CD14-positive monocyte (primary cell): ENCODE measurements around the gene KCNAB1. TPM values are rescaled to one million over a fixed set of nuclear protein-coding genes. Genes with fewer than 3 reads are reported as not detected.

Experiments used
- DNase-seq, 3 donors: peaks; one replicate each; pipeline ENCODE4 v3.0.0-alpha.2; 2011 to 2022
- H2AFZ ChIP-seq: 2 replicates; pipeline ENCODE4 v1.6.0; 2012; ENCODE audit warnings: mild to moderate bottlenecking, low read depth, low read length, inconsistent platforms; ENCODE audit not compliant: insufficient read depth, poor library complexity, severe bottlenecking
- H3K27ac ChIP-seq, 2 donors: 1 replicate in 1 of 2; 2 replicates in 1 of 2; pipeline ENCODE4 v1.5.1; 2012 to 2013; ENCODE audit warnings: low read length in 2 of 2, control low read depth in 1 of 2, inconsistent platforms in 1 of 2, low read depth in 1 of 2, mild to moderate bottlenecking in 1 of 2
- H3K27me3 ChIP-seq, 2 donors: one replicate each; pipeline versions ENCODE4 v1.6.0 to v1.6.1; 2011 to 2013; ENCODE audit warnings: low read length in 2 of 2; ENCODE audit not compliant: control insufficient read depth in 2 of 2, insufficient read depth in 2 of 2
- H3K36me3 ChIP-seq, 2 donors: replicated peaks in 1 of 2; 1 replicate in 1 of 2; 2 replicates in 1 of 2; pipeline versions ENCODE4 v1.5.1 to v1.6.1; 2012 to 2013; ENCODE audit warnings: low read length in 2 of 2, control low read depth in 1 of 2, inconsistent platforms in 1 of 2, mild to moderate bottlenecking in 1 of 2; ENCODE audit not compliant: insufficient read depth in 2 of 2, control insufficient read depth in 1 of 2
- H3K4me1 ChIP-seq, 2 donors: 1 replicate in 1 of 2; 2 replicates in 1 of 2; pipeline versions ENCODE4 v1.5.1 to v1.6.1; 2012 to 2013; ENCODE audit warnings: low read length in 2 of 2, control low read depth in 1 of 2, inconsistent platforms in 1 of 2, mild to moderate bottlenecking in 1 of 2, moderate library complexity in 1 of 2; ENCODE audit not compliant: insufficient read depth in 2 of 2, control insufficient read depth in 1 of 2
- H3K4me2 ChIP-seq: replicated peaks from 2 replicates; pipeline ENCODE3; 2012; ENCODE audit warnings: low read length, moderate library complexity, mild to moderate bottlenecking; ENCODE audit not compliant: poor library complexity, severe bottlenecking; ENCODE audit errors: extremely low read depth
- H3K4me3 ChIP-seq, 3 experiments: fragments of 200-600 bp in 1 of 3; sonication (generic) in 1 of 3; replicated peaks in 1 of 3; 1 replicate in 2 of 3; 2 replicates in 1 of 3; pipeline ENCODE4 v1.5.1; 2011 to 2013; ENCODE audit warnings: low read length in 3 of 3, mild to moderate bottlenecking in 3 of 3, control low read depth in 2 of 3, low read depth in 2 of 3, inconsistent platforms in 1 of 3, moderate library complexity in 1 of 3
- H3K79me2 ChIP-seq: 2 replicates; pipeline ENCODE4 v1.6.0; 2012; ENCODE audit warnings: mild to moderate bottlenecking, control low read depth, inconsistent platforms, low read length, moderate library complexity; ENCODE audit not compliant: insufficient read depth
- H3K9ac ChIP-seq: 2 replicates; pipeline ENCODE4 v1.6.0; 2017; ENCODE audit warnings: low read length, mild to moderate bottlenecking; ENCODE audit not compliant: insufficient read depth, poor library complexity, severe bottlenecking
- H3K9me3 ChIP-seq, 2 donors: replicated peaks in 1 of 2; 1 replicate in 1 of 2; 2 replicates in 1 of 2; pipeline versions ENCODE4 v1.5.1 to v1.6.1; 2012 to 2013; ENCODE audit warnings: low read length in 2 of 2, control low read depth in 1 of 2; ENCODE audit not compliant: control insufficient read depth in 1 of 2, insufficient read depth in 1 of 2
- H4K20me1 ChIP-seq: 2 replicates; pipeline ENCODE4 v1.6.0; 2012; ENCODE audit warnings: mild to moderate bottlenecking, low read length, control low read depth, moderate library complexity; ENCODE audit not compliant: insufficient read depth
- H3K27ac Mint-ChIP-seq, 7 donors: one replicate each; pipeline ENCODE4 v1.8.0; 2020; ENCODE audit warnings: mild to moderate bottlenecking in 7 of 7, mixed read lengths in 7 of 7, moderate library complexity in 6 of 7, inconsistent platforms in 2 of 7
- H3K27me3 Mint-ChIP-seq, 3 donors: one replicate each; pipeline ENCODE4 v1.8.0; 2021 to 2022; ENCODE audit warnings: low read depth in 3 of 3, mild to moderate bottlenecking in 3 of 3, mixed read lengths in 3 of 3, moderate library complexity in 3 of 3, inconsistent platforms in 1 of 3
- H3K36me3 Mint-ChIP-seq, 2 donors: one replicate each; pipeline ENCODE4 v1.8.0; 2020; ENCODE audit warnings: mixed read lengths in 2 of 2, inconsistent platforms in 1 of 2, mild to moderate bottlenecking in 1 of 2
- H3K4me1 Mint-ChIP-seq: one replicate; pipeline ENCODE4 v1.8.0; 2020; ENCODE audit warnings: mild to moderate bottlenecking, mixed read lengths
- H3K4me3 Mint-ChIP-seq, 2 donors: one replicate each; pipeline ENCODE4 v1.8.0; 2020; ENCODE audit warnings: mild to moderate bottlenecking in 2 of 2, mixed read lengths in 2 of 2, moderate library complexity in 1 of 2
- H3K9me3 Mint-ChIP-seq, 7 donors: one replicate each; pipeline ENCODE4 v1.8.0; 2020 to 2022; ENCODE audit warnings: mixed read lengths in 7 of 7, mild to moderate bottlenecking in 6 of 7, moderate library complexity in 6 of 7, inconsistent platforms in 2 of 7
- CTCF ChIP-seq: fragments of 200-600 bp; IDR thresholded peaks from one replicate; pipeline ENCODE4 v1.8.0; 2022; ENCODE audit warnings: antibody characterized with exemption, mild to moderate bottlenecking
- WGBS: methylation state at CpG from one replicate; pipeline ENCODE4 v1.1.5; 2013; ENCODE audit warnings: missing lambda C conversion rate; ENCODE audit not compliant: insufficient coverage; 5-methylcytosine and 5-hydroxymethylcytosine counted together
- intact Hi-C, 2 donors: fragments of 100-400 bp; cut with micrococcal nuclease; formaldehyde crosslinking; loops; one replicate each; pipeline versions ENCODE4 v1.15.0 to v1.15.1; 2023
- polyA plus RNA-seq, 3 donors: library from polyadenylated mRNA; depleted of rRNA in 1 of 3; unstranded in 2 of 3; stranded (reverse) in 1 of 3; fragments of 300-500 nt in 2 of 3; fragments of >200 nt in 1 of 3; fragmentation: Illumina TruSeq in 2 of 3; gene quantifications; 1 replicate in 2 of 3; 2 replicates in 1 of 3; pipeline ENCODE4 v1.2.3, GENCODE V29; 2012 to 2021

Gene KCNAB1
- polyA plus RNA-seq, 3 donors, result 0.08 to 0.14 TPM; not detected in 1

- H3K9ac ChIP-seq, result peak overlapping the region; percentile 23
- H3K27me3 Mint-ChIP-seq, result no peaks in the 10 kb centered on the region
- DNase-seq, result peak; percentile 69 to 78 (median 70)
Measured at GRCh38 chr3:156483961-156484787, 363.8 kb downstream of the KCNAB1 start.

GRCh38 chr3:156488767-156489166 is 368.4 kb downstream of the KCNAB1 start:
- Histone ChIP-seq H4K20me1 (no peaks in the 10 kb centered on the region), H3K9me3 (no peaks in the 10 kb centered on the region), H3K27me3 (no peaks in the 10 kb centered on the region), H3K4me3 (no peak overlapping the region), H3K4me2 (no peak overlapping the region), H3K79me2 (no peaks in the 10 kb centered on the region), H3K4me1 (peaks cover 10 to 13% of the 10 kb centered on the region in 2 donors), H3K36me3 (no peaks in the 10 kb centered on the region), H3K27ac (no peak overlapping the region), H3K9ac (no peak overlapping the region), H2AFZ (no peak overlapping the region)
- Mint-ChIP-seq H3K27me3 (no peaks in the 10 kb centered on the region), H3K4me1 (peaks cover 12% of the 10 kb centered on the region), H3K9me3 (no peaks in the 10 kb centered on the region), H3K27ac (no peak overlapping the region), H3K36me3 (no peaks in the 10 kb centered on the region), H3K4me3 (no peak overlapping the region)
- TF ChIP-seq CTCF, result no peak
- 100% methylated on average over 3 of the region's 3 CpGs for WGBS
- intact Hi-C loops, result loop anchor here in 1 of 2 donors (10.0 kb wide), 1 partner anchor 186 kb away; the partner anchor contains the start of gene TIPARP
- DNase-seq, result no peak

More at GRCh38 chr3:156483961-156484787, 363.8 kb downstream of the KCNAB1 start:
- H3K9me3 Mint-ChIP-seq, result no peaks in the 10 kb centered on the region
- Histone ChIP-seq H2AFZ (no peak overlapping the region), H3K4me1 (peaks cover 19 to 23% of the 10 kb centered on the region in 2 donors), H4K20me1 (no peaks in the 10 kb centered on the region), H3K36me3 (no peaks in the 10 kb centered on the region), H3K4me2 (peak overlapping the region; percentile 57), H3K27ac (peak overlapping the region in 1 of 2 donors; percentile 74), H3K79me2 (no peaks in the 10 kb centered on the region), H3K27me3 (no peaks in the 10 kb centered on the region), H3K4me3 (peak overlapping the region in 1 of 3 experiments; percentile 40), H3K9me3 (no peaks in the 10 kb centered on the region)
- H3K4me3 Mint-ChIP-seq, result peak overlapping the region in 1 of 2 donors; percentile 66
- peak overlapping the region; percentile 79 to 91 (median 87) for H3K27ac Mint-ChIP-seq
- H3K4me1 Mint-ChIP-seq, result peaks cover 22% of the 10 kb centered on the region
- TF ChIP-seq CTCF, result no peak
- no CpG with 5 or more reads among the region's 6 CpGs for WGBS
- intact Hi-C loops, result loop anchor here in 1 of 2 donors (10.0 kb wide), 1 partner anchor 191 kb away; the partner anchor contains the start of gene TIPARP
- H3K36me3 Mint-ChIP-seq, result no peaks in the 10 kb centered on the region
